MM.1S (cell line): ENCODE results near the gene ADAMTS9.

ENCODE experiments used
- DNase-seq: peaks from one replicate; pipeline ENCODE4 v3.0.0-alpha.2; 2015
- H2AFZ ChIP-seq: fragments of 300-600 bp; sonication (generic); 2 replicates; pipeline ENCODE4 v1.6.0; 2016; ENCODE audit warnings: antibody characterized with exemption, low read length
- H3F3A ChIP-seq: fragments of 300-600 bp; sonication (generic); 2 replicates; pipeline ENCODE4 v1.6.1; 2016; ENCODE audit warnings: mild to moderate bottlenecking, antibody characterized with exemption, low read length, moderate library complexity, mixed read lengths; ENCODE audit not compliant: insufficient read depth
- H3K27ac ChIP-seq: fragments of 300-600 bp; sonication (generic); 2 replicates; pipeline ENCODE4 v1.5.1; 2016; ENCODE audit warnings: mild to moderate bottlenecking, low read length
- H3K27me3 ChIP-seq: fragments of 300-600 bp; sonication (generic); replicated peaks from 2 replicates; pipeline ENCODE4 v1.6.0; 2016; ENCODE audit warnings: low read length; ENCODE audit not compliant: insufficient read depth
- H3K36me3 ChIP-seq: fragments of 300-600 bp; sonication (generic); replicated peaks from 2 replicates; pipeline ENCODE4 v1.6.1; 2016; ENCODE audit warnings: mild to moderate bottlenecking, low read length, mixed read lengths; ENCODE audit not compliant: insufficient read depth
- H3K4me1 ChIP-seq: fragments of 300-600 bp; sonication (generic); 2 replicates; pipeline ENCODE4 v1.6.1; 2016; ENCODE audit warnings: low read length, mixed read lengths
- H3K4me2 ChIP-seq: fragments of 300-600 bp; sonication (generic); 2 replicates; pipeline ENCODE4 v1.6.0; 2016; ENCODE audit warnings: low read depth, low read length
- H3K4me3 ChIP-seq: fragments of 300-600 bp; sonication (generic); 2 replicates; pipeline ENCODE4 v1.5.1; 2016; ENCODE audit warnings: low read length, mixed read lengths
- H3K79me2 ChIP-seq: fragments of 300-600 bp; sonication (generic); 2 replicates; pipeline ENCODE4 v1.6.1; 2016; ENCODE audit warnings: mixed run types, low read length, mixed read lengths
- H3K9ac ChIP-seq: fragments of 300-600 bp; sonication (generic); 2 replicates; pipeline ENCODE4 v1.6.1; 2016; ENCODE audit warnings: low read length, mixed read lengths
- H3K9me2 ChIP-seq: fragments of 300-600 bp; sonication (generic); replicated peaks from 2 replicates; pipeline ENCODE4 v1.6.1; 2016; ENCODE audit warnings: mild to moderate bottlenecking, low read length, mixed read lengths; ENCODE audit not compliant: insufficient read depth
- H3K9me3 ChIP-seq: fragments of 300-600 bp; sonication (generic); replicated peaks from 2 replicates; pipeline ENCODE4 v1.6.1; 2016; ENCODE audit warnings: mild to moderate bottlenecking, low read length, mixed read lengths; ENCODE audit not compliant: insufficient read depth
- H4K20me1 ChIP-seq: fragments of 300-600 bp; sonication (generic); 2 replicates; pipeline ENCODE4 v1.6.1; 2016; ENCODE audit warnings: mild to moderate bottlenecking, low read length, moderate library complexity, mixed read lengths; ENCODE audit not compliant: insufficient read depth
- CTCF ChIP-seq: fragments of 300-600 bp; sonication (generic); IDR thresholded peaks from 2 replicates; pipeline ENCODE4 v1.5.1; 2016; ENCODE audit warnings: antibody characterized with exemption, low read length, mixed read lengths
- EZH2 ChIP-seq: fragments of 300-600 bp; sonication (generic); optimal IDR thresholded peaks from 2 replicates; pipeline ENCODE3; 2017; ENCODE audit warnings: low read depth, mild to moderate bottlenecking, antibody characterized with exemption, low read length, mixed read lengths
- EZH2phosphoT487 ChIP-seq: fragments of 300-600 bp; sonication (generic); IDR thresholded peaks from 2 replicates; pipeline ENCODE4 v1.6.1; 2018; ENCODE audit warnings: antibody characterized with exemption, low read length

The ADAMTS9 gene

GRCh38 chr3:64612082-64612860, 75.5 kb downstream of the ADAMTS9 start:
- Histone ChIP-seq H3K27me3 (no peaks in the 10 kb centered on the region), H3K27ac (no peak overlapping the region), H3K4me2 (no peak overlapping the region), H3K4me3 (no peak overlapping the region), H2AFZ (no peak overlapping the region), H4K20me1 (no peaks in the 10 kb centered on the region), H3F3A (no peaks in the 10 kb centered on the region), H3K9me2 (no peaks in the 10 kb centered on the region), H3K79me2 (no peaks in the 10 kb centered on the region), H3K9me3 (no peaks in the 10 kb centered on the region), H3K9ac (no peak overlapping the region), H3K36me3 (no peaks in the 10 kb centered on the region), H3K4me1 (no peaks in the 10 kb centered on the region)
- TF ChIP-seq EZH2 (no peak), EZH2phosphoT487 (no peak), CTCF (no peak)
- DNase-seq: peak; percentile 31

GRCh38 chr3:64608741-64609140, 79.1 kb downstream of the ADAMTS9 start:
- Histone ChIP-seq H3K9me3 (no peaks in the 10 kb centered on the region), H3K79me2 (no peaks in the 10 kb centered on the region), H3K4me1 (no peaks in the 10 kb centered on the region), H3K4me3 (no peak overlapping the region), H3K27ac (no peak overlapping the region), H3K9me2 (no peaks in the 10 kb centered on the region), H3K27me3 (no peaks in the 10 kb centered on the region), H4K20me1 (no peaks in the 10 kb centered on the region), H3K36me3 (no peaks in the 10 kb centered on the region), H3F3A (no peaks in the 10 kb centered on the region), H2AFZ (no peak overlapping the region), H3K9ac (no peak overlapping the region), H3K4me2 (no peak overlapping the region)
- no peak for DNase-seq
- no peak for TF ChIP-seq EZH2
- TF ChIP-seq EZH2phosphoT487: no peak
- no peak for TF ChIP-seq CTCF

- no peaks in the 10 kb centered on the region for H3F3A ChIP-seq
- no peak overlapping the region for H3K27ac ChIP-seq
- H3K9me2 ChIP-seq: no peaks in the 10 kb centered on the region
- H3K9ac ChIP-seq: no peak overlapping the region
- no peaks in the 10 kb centered on the region for H3K79me2 ChIP-seq
- no peaks in the 10 kb centered on the region for H3K36me3 ChIP-seq
- H3K27me3 ChIP-seq: no peaks in the 10 kb centered on the region
- no peak overlapping the region for H3K4me3 ChIP-seq
- no peak for TF ChIP-seq CTCF
- TF ChIP-seq EZH2phosphoT487: no peak
- TF ChIP-seq EZH2: no peak
- no peak overlapping the region for H3K4me2 ChIP-seq
- DNase-seq: no peak
- H3K9me3 ChIP-seq: no peaks in the 10 kb centered on the region
- H2AFZ ChIP-seq: no peak overlapping the region
- no peaks in the 10 kb centered on the region for H4K20me1 ChIP-seq
- H3K4me1 ChIP-seq: no peaks in the 10 kb centered on the region
Measured at GRCh38 chr3:64607032-64607551, 80.7 kb downstream of the ADAMTS9 start.
